GM23338 (cell line): ENCODE measurements around the gene NELL2. TPM values are rescaled to one million over a fixed set of nuclear protein-coding genes. Genes with fewer than 3 reads are reported as not detected.

Source experiments
- ATAC-seq: fragments of 200-7000 bp; cut with Tn5 transposase; 3 replicates; pipeline ENCODE4 v1.9.1; 2020
- DNase-seq: peaks from one replicate; pipeline ENCODE4 v3.0.0-alpha.2; 2015; ENCODE audit warnings: low spot score
- H2AFZ ChIP-seq: fragments of 200-600 bp; sonication (generic); 2 replicates; pipeline ENCODE4 v1.8.0; 2016; ENCODE audit warnings: antibody characterized with exemption, mild to moderate bottlenecking, moderate library complexity
- H3F3A ChIP-seq: fragments of 200-600 bp; sonication (generic); replicated peaks from 2 replicates; pipeline ENCODE4 v1.8.0; 2017; ENCODE audit warnings: antibody characterized with exemption, mixed run types, low read depth
- H3K27ac ChIP-seq: fragments of 200-600 bp; sonication (generic); 2 replicates; pipeline ENCODE4 v1.6.1; 2016; ENCODE audit warnings: low read depth
- H3K27me3 ChIP-seq: fragments of 200-600 bp; sonication (generic); 2 replicates; pipeline ENCODE4 v1.8.0; 2016; ENCODE audit warnings: mild to moderate bottlenecking, mixed run types, moderate library complexity; ENCODE audit not compliant: insufficient read depth
- H3K36me3 ChIP-seq: fragments of 200-600 bp; sonication (generic); 2 replicates; pipeline ENCODE4 v1.8.0; 2016; ENCODE audit warnings: mild to moderate bottlenecking; ENCODE audit not compliant: insufficient read depth
- H3K4me1 ChIP-seq: fragments of 200-600 bp; sonication (generic); 2 replicates; pipeline ENCODE4 v1.8.0; 2016; ENCODE audit warnings: mild to moderate bottlenecking, moderate library complexity; ENCODE audit not compliant: insufficient read depth
- H3K4me2 ChIP-seq: fragments of 200-600 bp; sonication (generic); 2 replicates; pipeline ENCODE4 v1.7.1; 2017; ENCODE audit warnings: mixed run types
- H3K4me3 ChIP-seq: fragments of 200-600 bp; sonication (generic); 2 replicates; pipeline ENCODE4 v1.6.1; 2016; ENCODE audit warnings: mixed run types
- H3K79me2 ChIP-seq: fragments of 200-600 bp; sonication (generic); replicated peaks from 2 replicates; pipeline ENCODE4 v1.8.0; 2017; ENCODE audit warnings: mild to moderate bottlenecking; ENCODE audit not compliant: insufficient read depth
- H3K9me2 ChIP-seq: fragments of 200-600 bp; sonication (generic); 2 replicates; pipeline ENCODE4 v1.8.0; 2017; ENCODE audit not compliant: insufficient read depth
- H4K20me1 ChIP-seq: fragments of 200-600 bp; sonication (generic); replicated peaks from 2 replicates; pipeline ENCODE4 v1.8.0; 2017; ENCODE audit warnings: mild to moderate bottlenecking; ENCODE audit not compliant: insufficient read depth
- H3K27ac Mint-ChIP-seq: 2 replicates; pipeline ENCODE4 v1.8.0; 2020; ENCODE audit warnings: inconsistent platforms, mild to moderate bottlenecking, moderate library complexity, mixed read lengths
- H3K27me3 Mint-ChIP-seq: 3 replicates; pipeline ENCODE4 v1.8.0; 2022; ENCODE audit warnings: low read depth, mild to moderate bottlenecking, moderate library complexity, mixed read lengths, inconsistent platforms; ENCODE audit not compliant: insufficient read depth, poor library complexity
- H3K36me3 Mint-ChIP-seq: 3 replicates; pipeline ENCODE4 v1.8.0; 2021; ENCODE audit warnings: low read depth, mild to moderate bottlenecking, inconsistent platforms, moderate library complexity, mixed read lengths
- H3K4me1 Mint-ChIP-seq: 3 replicates; pipeline ENCODE4 v1.8.0; 2020; ENCODE audit warnings: mild to moderate bottlenecking, inconsistent platforms, mixed read lengths
- H3K4me3 Mint-ChIP-seq: 3 replicates; pipeline ENCODE4 v1.8.0; 2021; ENCODE audit warnings: moderate library complexity, mild to moderate bottlenecking, inconsistent platforms, mixed read lengths
- H3K9me3 Mint-ChIP-seq: 3 replicates; pipeline ENCODE4 v1.8.0; 2020; ENCODE audit warnings: moderate library complexity, mild to moderate bottlenecking, inconsistent platforms, mixed read lengths
- CREB1 ChIP-seq: fragments of 250-450 bp; sonication (Bioruptor Pico); IDR thresholded peaks from 2 replicates; pipeline ENCODE4 v1.5.0; 2020; ENCODE audit warnings: low read depth, mild to moderate bottlenecking, moderate library complexity
- CTCF ChIP-seq, 2 experiments: fragments of 200-600 bp in 1 of 2; sonication (generic) in 1 of 2; conservative IDR thresholded peaks; 2 replicates each; pipeline versions ENCODE4 v1.5.1 to v1.6.1; 2016 to 2017; ENCODE audit warnings: antibody characterized with exemption in 2 of 2, low read depth in 2 of 2, mild to moderate bottlenecking in 2 of 2, moderate library complexity in 1 of 2
- ETS1 ChIP-seq: IDR thresholded peaks from 2 replicates; pipeline ENCODE4 v1.6.1; 2016; ENCODE audit warnings: antibody characterized with exemption
- EZH2 ChIP-seq: fragments of 200-600 bp; sonication (generic); IDR thresholded peaks from one replicate; pipeline ENCODE4 v1.8.0; 2017; ENCODE audit warnings: antibody characterized with exemption, mild to moderate bottlenecking, low read depth; ENCODE audit not compliant: unreplicated experiment
- EZH2phosphoT487 ChIP-seq: fragments of 200-600 bp; sonication (generic); IDR thresholded peaks from one replicate; pipeline ENCODE4 v1.8.1; 2018; ENCODE audit warnings: antibody characterized with exemption; ENCODE audit not compliant: unreplicated experiment
- NANOG ChIP-seq: IDR thresholded peaks from 2 replicates; pipeline ENCODE4 v1.6.1; 2016; ENCODE audit warnings: antibody characterized with exemption, borderline replicate concordance
- POLR2AphosphoS5 ChIP-seq: IDR thresholded peaks from 2 replicates; pipeline ENCODE4 v1.6.1; 2016; ENCODE audit warnings: antibody characterized with exemption, low read depth
- STAT1 ChIP-seq: IDR thresholded peaks from one replicate; pipeline ENCODE4 v1.6.1; 2016; ENCODE audit warnings: antibody characterized with exemption; ENCODE audit not compliant: unreplicated experiment
- ZNF114 ChIP-seq: fragments of 250-450 bp; sonication (Bioruptor Pico); IDR thresholded peaks from 2 replicates; pipeline ENCODE4 v1.5.0; 2020; ENCODE audit warnings: mild to moderate bottlenecking, moderate library complexity
- ZNF331 ChIP-seq: fragments of 250-450 bp; sonication (Bioruptor Pico); IDR thresholded peaks from 2 replicates; pipeline ENCODE4 v1.5.0; 2020; ENCODE audit warnings: low read depth, mild to moderate bottlenecking, moderate library complexity
- ZNF462 ChIP-seq: fragments of 250-450 bp; sonication (Bioruptor Pico); IDR thresholded peaks from 2 replicates; pipeline ENCODE4 v1.5.0; 2020; ENCODE audit warnings: mild to moderate bottlenecking, moderate library complexity
- polyA plus RNA-seq: library from polyadenylated mRNA; unstranded; fragments of >200 nt; fragmentation: Nextera tagmentation; extraction: Ambion mirVana; gene quantifications from 2 replicates; pipeline ENCODE4 v1.2.1, GENCODE V29; 2016
- total RNA-seq: library from RNA; depleted of rRNA; stranded (reverse); fragments of >200 nt; shearing (Covaris generic); gene quantifications from 2 replicates; pipeline ENCODE4 v1.2.3, GENCODE V29; 2014

Gene NELL2
- total and polyA plus RNA-seq, 2 experiments from 2014 or later: 25.1 to 99.5 TPM

GRCh38 chr12:44537354-44537753 is 338.8 kb downstream of the NELL2 start:
- TF ChIP-seq ETS1 (no peak), CREB1 (no peak)
- Histone ChIP-seq H2AFZ (no peak overlapping the region), H3K79me2 (no peaks in the 10 kb centered on the region), H3K4me3 (no peak overlapping the region), H3K27ac (no peak overlapping the region), H3K9me2 (0 out of 2 replicates have a peak, but pooled peaks cover 3% of the 10 kb centered on the region), H3K4me1 (no peaks in the 10 kb centered on the region), H3F3A (no peaks in the 10 kb centered on the region), H4K20me1 (no peaks in the 10 kb centered on the region), H3K27me3 (no peaks in the 10 kb centered on the region), H3K36me3 (no peaks in the 10 kb centered on the region), H3K4me2 (no peak overlapping the region)
- Mint-ChIP-seq H3K4me1 (peaks cover 2% of the 10 kb centered on the region; the same call in 2 of the 3 replicates), H3K27ac (no peak overlapping the region), H3K36me3 (no peaks in the 10 kb centered on the region), H3K9me3 (no peaks in the 10 kb centered on the region), H3K4me3 (no peak overlapping the region), H3K27me3 (no peaks in the 10 kb centered on the region)
- DNase-seq: no peak
- no peak for ATAC-seq

GRCh38 chr12:44532940-44533339 is 343.2 kb downstream of the NELL2 start:
- no peaks in the 10 kb centered on the region for H4K20me1 ChIP-seq
- no peaks in the 10 kb centered on the region for H3K36me3 Mint-ChIP-seq
- H3K36me3 ChIP-seq: no peaks in the 10 kb centered on the region
- no peak overlapping the region for H3K4me3 Mint-ChIP-seq
- no peak overlapping the region for H3K4me2 ChIP-seq
- 0 out of 2 replicates have a peak, but pooled peaks cover 11% of the 10 kb centered on the region for H3K4me1 ChIP-seq
- no peaks in the 10 kb centered on the region for H3K27me3 ChIP-seq
- ATAC-seq (no peak), DNase-seq (no peak)
- no peak overlapping the region for H3K27ac Mint-ChIP-seq
- no peaks in the 10 kb centered on the region for H3K79me2 ChIP-seq
- peaks cover 13% of the 10 kb centered on the region for H3K4me1 Mint-ChIP-seq
- no peak overlapping the region for H2AFZ ChIP-seq
- H3K9me3 Mint-ChIP-seq: no peaks in the 10 kb centered on the region
- peaks cover 11% of the 10 kb centered on the region; the same call in 1 of the 2 replicates for H3K9me2 ChIP-seq
- no peak overlapping the region for H3K4me3 ChIP-seq
- no peaks in the 10 kb centered on the region for H3F3A ChIP-seq
- no peak overlapping the region for H3K27ac ChIP-seq
- no peaks in the 10 kb centered on the region for H3K27me3 Mint-ChIP-seq
- TF ChIP-seq STAT1 (no peak), CTCF (conservative IDR thresholded peaks at IDR 0.05; ENCODE audit: low read depth in 2 of 2) (no peak), POLR2AphosphoS5 (no peak), ZNF331 (CRISPR knock-in tag) (no peak), ETS1 (no peak), EZH2phosphoT487 (no peak), ZNF462 (no peak), NANOG (no peak), ZNF114 (CRISPR knock-in tag) (no peak), EZH2 (no peak), CREB1 (no peak)
